ENCODE results near the gene GADL1. TPM values are rescaled to one million over a fixed set of nuclear protein-coding genes. Genes with fewer than 3 reads are reported as not detected.

GADL1 gene
- total RNA-seq, 2 experiments from 2014 or later: not detected

DNA sequence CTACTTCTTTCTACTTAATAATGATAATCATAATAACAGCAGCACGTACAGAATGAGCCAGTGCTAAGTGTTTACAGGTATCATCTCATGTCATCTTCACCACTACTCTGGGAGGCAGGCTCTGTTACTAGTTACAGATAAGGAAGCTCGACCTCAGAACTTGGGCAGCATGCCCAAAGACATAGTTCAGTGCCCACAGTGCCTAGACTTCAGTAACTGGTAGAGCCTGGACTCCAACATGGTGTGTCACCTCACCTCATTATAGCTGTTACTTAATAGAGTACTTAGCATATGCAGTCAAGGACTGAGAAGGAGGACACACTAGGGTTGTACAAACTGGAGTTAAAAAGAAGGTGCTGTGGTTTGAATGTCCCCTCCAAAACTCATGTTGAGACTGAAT lies 7.6 kb downstream of the GADL1 start:
- Mint-ChIP-seq H3K36me3 (ENCODE audit: low read depth) (no peaks in the 10 kb centered on the region), H3K27ac (no peak overlapping the region), H3K27me3 (peaks cover 26% of the 10 kb centered on the region), H3K4me1 (ENCODE audit: low read depth) (peaks cover 10% of the 10 kb centered on the region), H3K9me3 (no peaks in the 10 kb centered on the region), H3K4me3 (no peak overlapping the region)
- TF ChIP-seq, protein P1, sequence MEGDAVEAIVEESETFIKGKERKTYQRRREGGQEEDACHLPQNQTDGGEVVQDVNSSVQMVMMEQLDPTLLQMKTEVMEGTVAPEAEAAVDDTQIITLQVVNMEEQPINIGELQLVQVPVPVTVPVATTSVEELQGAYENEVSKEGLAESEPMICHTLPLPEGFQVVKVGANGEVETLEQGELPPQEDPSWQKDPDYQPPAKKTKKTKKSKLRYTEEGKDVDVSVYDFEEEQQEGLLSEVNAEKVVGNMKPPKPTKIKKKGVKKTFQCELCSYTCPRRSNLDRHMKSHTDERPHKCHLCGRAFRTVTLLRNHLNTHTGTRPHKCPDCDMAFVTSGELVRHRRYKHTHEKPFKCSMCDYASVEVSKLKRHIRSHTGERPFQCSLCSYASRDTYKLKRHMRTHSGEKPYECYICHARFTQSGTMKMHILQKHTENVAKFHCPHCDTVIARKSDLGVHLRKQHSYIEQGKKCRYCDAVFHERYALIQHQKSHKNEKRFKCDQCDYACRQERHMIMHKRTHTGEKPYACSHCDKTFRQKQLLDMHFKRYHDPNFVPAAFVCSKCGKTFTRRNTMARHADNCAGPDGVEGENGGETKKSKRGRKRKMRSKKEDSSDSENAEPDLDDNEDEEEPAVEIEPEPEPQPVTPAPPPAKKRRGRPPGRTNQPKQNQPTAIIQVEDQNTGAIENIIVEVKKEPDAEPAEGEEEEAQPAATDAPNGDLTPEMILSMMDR (IDR thresholded peaks at IDR 0.05): no peak
- ATAC-seq (no peak), DNase-seq (no peak)
- intact Hi-C loops (cut with micrococcal nuclease): no loop called here
- ChIA-PET POLR2A (no interaction called here), CTCF (interaction anchor here (0.9 to 1.2 kb wide), 3 partner anchors 39 to 288 kb away, joined by 3 to 4 read pairs (median 3); no protein-coding TSS in a partner anchor)

DNA sequence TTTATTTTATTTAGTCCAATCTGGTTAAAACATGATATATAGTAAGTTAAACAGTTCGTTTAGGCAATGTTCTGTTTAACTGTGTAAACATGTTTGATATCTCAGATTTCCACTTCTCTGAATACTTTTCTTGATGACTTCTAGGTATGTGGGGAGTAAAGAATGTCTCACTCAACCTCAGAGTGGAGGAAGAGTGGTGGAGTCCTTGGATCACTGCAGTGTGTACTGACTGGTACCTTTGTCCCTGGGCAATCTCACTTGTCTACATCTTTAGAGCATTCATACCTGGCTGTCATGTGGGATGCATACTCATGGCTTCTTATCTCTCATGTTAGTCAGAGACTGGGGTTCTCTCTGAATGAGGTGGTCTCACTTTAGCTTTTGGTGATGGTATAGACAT lies 15.6 kb downstream of the GADL1 start:
- no peak for ATAC-seq
- intact Hi-C loops (cut with micrococcal nuclease): no loop called here
- TF ChIP-seq, protein P1 (IDR thresholded peaks at IDR 0.05): no peak
- POLR2A ChIA-PET: no interaction called here
- Mint-ChIP-seq H3K27me3 (peaks cover 3% of the 10 kb centered on the region), H3K27ac (no peak overlapping the region), H3K36me3 (ENCODE audit: low read depth) (no peaks in the 10 kb centered on the region), H3K4me1 (ENCODE audit: low read depth) (no peaks in the 10 kb centered on the region), H3K9me3 (peaks cover 2% of the 10 kb centered on the region), H3K4me3 (no peak overlapping the region)
- no peak for DNase-seq
- CTCF ChIA-PET: no interaction called here

DNA sequence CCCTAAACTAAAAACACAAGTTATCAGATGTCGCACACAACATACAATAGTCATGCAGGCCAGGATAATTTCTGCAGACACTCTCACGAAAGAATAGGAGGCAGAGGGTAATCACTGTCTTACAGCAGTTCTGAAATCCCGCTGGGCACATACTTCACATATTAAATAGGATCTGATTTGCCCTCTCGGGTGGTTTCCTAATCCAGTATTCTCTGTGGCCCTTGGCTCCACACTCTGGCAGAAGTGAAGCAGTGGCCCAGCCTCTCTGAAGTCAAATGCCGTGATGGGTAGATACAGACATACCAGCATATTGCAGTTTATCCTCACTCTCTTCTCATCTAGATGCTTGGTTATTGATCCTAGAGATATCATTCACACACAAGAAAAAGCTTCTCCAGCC lies 19.0 kb downstream of the GADL1 start:
- ChIA-PET POLR2A (no interaction called here), CTCF (no interaction called here)
- H3K4me1 Mint-ChIP-seq (ENCODE audit: low read depth): no peaks in the 10 kb centered on the region
- H3K27ac Mint-ChIP-seq: no peak overlapping the region
- no peak overlapping the region for H3K4me3 Mint-ChIP-seq
- TF ChIP-seq, protein P1 (IDR thresholded peaks at IDR 0.05): no peak
- H3K9me3 Mint-ChIP-seq: peaks cover 2% of the 10 kb centered on the region
- H3K27me3 Mint-ChIP-seq: peaks cover 5% of the 10 kb centered on the region
- no peak for ATAC-seq
- intact Hi-C loops (cut with micrococcal nuclease): no loop called here
- no peak for DNase-seq
- no peaks in the 10 kb centered on the region for H3K36me3 Mint-ChIP-seq (ENCODE audit: low read depth)

DNA sequence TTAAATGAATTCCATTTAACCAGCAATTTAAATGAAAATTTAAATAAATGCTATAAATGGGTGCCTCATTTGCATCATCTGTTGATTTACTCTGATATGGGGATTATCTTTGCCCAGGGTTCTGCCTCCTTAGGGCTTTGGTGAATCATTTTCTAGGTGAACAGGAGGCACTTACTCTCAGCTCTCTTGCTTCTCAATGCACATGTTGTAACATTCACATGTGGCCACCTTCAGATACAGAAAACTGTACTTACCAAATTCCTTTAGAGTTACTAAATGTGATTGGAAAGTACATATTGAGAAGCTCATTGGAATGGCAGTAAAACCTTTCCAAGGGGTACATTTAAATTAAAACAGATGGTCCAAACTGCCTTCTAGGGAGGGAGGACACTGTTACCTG lies 20.8 kb downstream of the GADL1 start:
- Mint-ChIP-seq H3K4me1 (ENCODE audit: low read depth) (no peaks in the 10 kb centered on the region), H3K9me3 (no peaks in the 10 kb centered on the region), H3K27me3 (peaks cover 5% of the 10 kb centered on the region), H3K27ac (no peak overlapping the region), H3K4me3 (no peak overlapping the region), H3K36me3 (ENCODE audit: low read depth) (no peaks in the 10 kb centered on the region)
- ATAC-seq (no peak), DNase-seq (no peak)
- ChIA-PET CTCF (no interaction called here), POLR2A (no interaction called here)
- intact Hi-C loops (cut with micrococcal nuclease): no loop called here
- TF ChIP-seq, protein P1 (IDR thresholded peaks at IDR 0.05): no peak

DNA sequence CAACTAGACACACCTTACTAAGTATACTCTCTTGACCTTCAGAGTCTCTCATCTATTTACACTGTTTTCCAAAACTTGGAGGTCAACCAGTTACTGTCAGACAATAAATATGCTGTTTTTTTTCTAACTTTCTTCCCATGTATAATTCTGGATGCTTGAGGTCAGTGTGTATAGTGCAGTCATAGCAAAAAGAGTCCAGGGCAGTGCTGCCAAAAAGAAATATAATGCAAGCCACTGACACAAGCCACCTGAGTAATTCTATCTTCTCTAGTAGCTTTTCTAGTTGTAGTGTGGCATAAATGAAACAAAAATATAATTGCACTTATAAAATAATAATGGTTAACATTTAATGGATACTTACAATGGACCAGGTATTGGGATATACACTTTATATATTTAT lies 21.6 kb downstream of the GADL1 start:
- no peaks in the 10 kb centered on the region for H3K36me3 Mint-ChIP-seq (ENCODE audit: low read depth)
- no peaks in the 10 kb centered on the region for H3K9me3 Mint-ChIP-seq
- CTCF ChIA-PET: no interaction called here
- intact Hi-C loops (cut with micrococcal nuclease): no loop called here
- ATAC-seq (no peak), DNase-seq (no peak)
- H3K4me1 Mint-ChIP-seq (ENCODE audit: low read depth): no peaks in the 10 kb centered on the region
- H3K4me3 Mint-ChIP-seq: no peak overlapping the region
- POLR2A ChIA-PET: no interaction called here
- TF ChIP-seq, protein P1 (IDR thresholded peaks at IDR 0.05): no peak
- H3K27me3 Mint-ChIP-seq: peaks cover 5% of the 10 kb centered on the region
- H3K27ac Mint-ChIP-seq: no peak overlapping the region
